ENCODE data around the gene ATP2A3.

The ATP2A3 gene

GRCh38 chr17:3956983-3957382, 7.3 kb downstream of the ATP2A3 start:
- CTCF ChIA-PET, result no interaction called here
- TF ChIP-seq NFRKB (IDR thresholded peaks at IDR 0.05), result no peak
- TF ChIP-seq TARDBP (IDR thresholded peaks at IDR 0.05), result no peak
- TF ChIP-seq FOXM1 (IDR thresholded peaks at IDR 0.05; ENCODE audit: borderline replicate concordance), result no peak
- TF ChIP-seq FOXK2 (IDR thresholded peaks at IDR 0.05), result no peak
- TF ChIP-seq BHLHE40 (IDR thresholded peaks at IDR 0.05; ENCODE audit: borderline replicate concordance), result no peak
- no peak for TF ChIP-seq HDGF (IDR thresholded peaks at IDR 0.05; ENCODE audit: borderline replicate concordance)
- TF ChIP-seq PKNOX1 (IDR thresholded peaks at IDR 0.05), result no peak
- TF ChIP-seq ZNF384 (IDR thresholded peaks at IDR 0.05), result no peak
- TF ChIP-seq SP1 (IDR thresholded peaks at IDR 0.05), result no peak
- DNase-seq (ENCODE audit: extremely low spot score), result no peak
- POLR2A ChIA-PET, result interaction anchor here (1.7 kb wide), 1 partner anchor 8 kb away, joined by 5 read pairs; the partner anchor contains the start of gene ATP2A3

GRCh38 chr17:3956327-3956957, 7.8 kb downstream of the ATP2A3 start:
- TF ChIP-seq LEF1 (IDR thresholded peaks at IDR 0.05; ENCODE audit: borderline replicate concordance), result no peak
- TF ChIP-seq BHLHE40 (IDR thresholded peaks at IDR 0.05; ENCODE audit: borderline replicate concordance), result no peak
- no peak for TF ChIP-seq SP1 (IDR thresholded peaks at IDR 0.05)
- no peak for TF ChIP-seq SUZ12 (IDR thresholded peaks at IDR 0.05)
- no peak for TF ChIP-seq L3MBTL2 (conservative IDR thresholded peaks at IDR 0.05)
- TF ChIP-seq HDGF (IDR thresholded peaks at IDR 0.05; ENCODE audit: borderline replicate concordance), result no peak
- no peak for TF ChIP-seq TARDBP (IDR thresholded peaks at IDR 0.05)
- no peak for TF ChIP-seq PKNOX1 (IDR thresholded peaks at IDR 0.05)
- no peak for TF ChIP-seq CTBP1 (IDR thresholded peaks at IDR 0.05; ENCODE audit: borderline replicate concordance)
- no peak for TF ChIP-seq ELF4 (IDR thresholded peaks at IDR 0.05)
- no peak for TF ChIP-seq ZNF384 (IDR thresholded peaks at IDR 0.05)
- TF ChIP-seq FOXA1 (IDR thresholded peaks at IDR 0.05), result no peak
- ChIA-PET POLR2A (interaction anchor here (0.6 to 1.7 kb wide), 2 partner anchors 9 to 11 kb away, joined by 3 to 5 read pairs; partner anchors contain the start of gene ATP2A3), CTCF (no interaction called here)
- DNase-seq (ENCODE audit: extremely low spot score), result no peak

DNA sequence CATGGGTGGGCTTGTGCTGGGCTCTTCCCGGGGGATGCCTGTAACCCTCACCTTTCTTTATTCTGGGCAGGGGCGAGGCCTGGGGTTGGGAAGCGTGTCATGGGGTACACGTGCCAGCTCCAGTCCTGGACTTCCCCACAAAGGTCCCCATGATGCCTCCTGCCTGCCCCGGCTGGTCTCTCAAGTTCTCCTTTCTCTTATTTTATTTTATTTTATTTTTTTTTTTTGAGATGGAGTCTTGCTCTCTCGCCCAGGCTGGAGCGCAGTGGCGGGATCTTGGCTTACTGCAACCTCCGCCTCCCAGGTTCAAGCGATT, 8.6 kb downstream of the ATP2A3 start:
- DNase-seq (ENCODE audit: extremely low spot score), result no peak
- CTCF ChIA-PET, result no interaction called here
- POLR2A ChIA-PET, result interaction anchor here (1.4 kb wide), 1 partner anchor 10 kb away, joined by 3 read pairs; no protein-coding TSS in a partner anchor
- TF ChIP-seq TARDBP (IDR thresholded peaks at IDR 0.05) (no peak), LEF1 (IDR thresholded peaks at IDR 0.05; ENCODE audit: borderline replicate concordance) (no peak), L3MBTL2 (conservative IDR thresholded peaks at IDR 0.05) (no peak), ARNT (IDR thresholded peaks at IDR 0.05) (no peak), FOXA1 (IDR thresholded peaks at IDR 0.05) (no peak), BHLHE40 (IDR thresholded peaks at IDR 0.05; ENCODE audit: borderline replicate concordance) (no peak), HDGF (IDR thresholded peaks at IDR 0.05; ENCODE audit: borderline replicate concordance) (no peak), SP1 (IDR thresholded peaks at IDR 0.05) (no peak), CTBP1 (IDR thresholded peaks at IDR 0.05; ENCODE audit: borderline replicate concordance) (no peak), FOXM1 (IDR thresholded peaks at IDR 0.05; ENCODE audit: borderline replicate concordance) (no peak)

- DNase-seq (ENCODE audit: extremely low spot score), result no peak
- CTCF ChIA-PET, result no interaction called here
- TF ChIP-seq L3MBTL2 (conservative IDR thresholded peaks at IDR 0.05) (no peak), FOXK2 (IDR thresholded peaks at IDR 0.05) (no peak), SUZ12 (IDR thresholded peaks at IDR 0.05) (no peak), SP1 (IDR thresholded peaks at IDR 0.05) (no peak), ZNF384 (IDR thresholded peaks at IDR 0.05) (no peak), ELF4 (IDR thresholded peaks at IDR 0.05) (no peak), HDGF (IDR thresholded peaks at IDR 0.05; ENCODE audit: borderline replicate concordance) (no peak), NFRKB (IDR thresholded peaks at IDR 0.05) (no peak), LEF1 (IDR thresholded peaks at IDR 0.05; ENCODE audit: borderline replicate concordance) (no peak), TARDBP (IDR thresholded peaks at IDR 0.05) (no peak), FOXA1 (IDR thresholded peaks at IDR 0.05) (no peak), ARNT (IDR thresholded peaks at IDR 0.05) (no peak)
- POLR2A ChIA-PET, result interaction anchor here (1.4 kb wide), 1 partner anchor 9 kb away, joined by 3 read pairs; no protein-coding TSS in a partner anchor
Measured at GRCh38 chr17:3954976-3955672, 9.1 kb downstream of the ATP2A3 start.

DNA sequence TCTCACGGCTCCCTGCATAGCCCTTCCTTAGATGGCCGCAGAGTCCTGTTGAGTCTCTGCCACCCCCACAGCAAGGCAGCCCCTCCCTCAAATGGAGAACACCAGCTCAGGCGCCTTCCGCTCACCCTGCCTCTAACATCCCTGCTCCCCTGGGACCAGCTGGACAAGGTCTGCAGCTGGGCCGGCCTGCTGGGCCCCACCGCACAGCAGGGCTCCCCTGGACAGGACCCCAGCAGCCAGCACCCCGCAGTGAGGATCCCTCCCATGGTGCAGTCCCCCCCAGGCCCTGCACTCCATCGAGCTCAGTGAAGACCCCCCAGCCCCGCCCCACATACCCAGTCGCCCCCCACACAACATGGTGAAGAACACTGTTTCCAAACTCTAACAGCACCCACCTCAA, 10.2 kb downstream of the ATP2A3 start:
- CTCF ChIA-PET, result no interaction called here
- POLR2A ChIA-PET, result no interaction called here
- TF ChIP-seq PKNOX1 (IDR thresholded peaks at IDR 0.05) (no peak), HDGF (IDR thresholded peaks at IDR 0.05; ENCODE audit: borderline replicate concordance) (no peak), ELF4 (IDR thresholded peaks at IDR 0.05) (no peak), L3MBTL2 (conservative IDR thresholded peaks at IDR 0.05) (no peak)
- DNase-seq (ENCODE audit: extremely low spot score), result no peak

GRCh38 chr17:3953542-3953941, 10.7 kb downstream of the ATP2A3 start:
- no peak for DNase-seq (ENCODE audit: extremely low spot score)
- CTCF ChIA-PET, result no interaction called here

More at GRCh38 chr17:3953542-3953941, 10.7 kb downstream of the ATP2A3 start:
- POLR2A ChIA-PET, result no interaction called here
- TF ChIP-seq L3MBTL2 (conservative IDR thresholded peaks at IDR 0.05) (no peak), TARDBP (IDR thresholded peaks at IDR 0.05) (no peak), ARNT (IDR thresholded peaks at IDR 0.05) (no peak), HDGF (IDR thresholded peaks at IDR 0.05; ENCODE audit: borderline replicate concordance) (no peak), FOXK2 (IDR thresholded peaks at IDR 0.05) (no peak)

All from HEK293T (cell line).